Measurements from ENCODE around the gene TSPAN3.

The TSPAN3 gene

GRCh38 chr15:77021088-77021481 is 49.8 kb downstream of the TSPAN3 start:
- no peak for DNase-seq

GRCh38 chr15:77020348-77021087 is 50.4 kb downstream of the TSPAN3 start:
- DNase-seq: no peak

GRCh38 chr15:77019521-77020331 is 51.2 kb downstream of the TSPAN3 start:
- DNase-seq: peak; percentile 31

GRCh38 chr15:77018796-77019505 is 52.0 kb downstream of the TSPAN3 start:
- DNase-seq: no peak

GRCh38 chr15:77017761-77018720 is 52.9 kb downstream of the TSPAN3 start:
- DNase-seq: no peak

GRCh38 chr15:77017091-77017660 is 53.7 kb downstream of the TSPAN3 start:
- DNase-seq: no peak

GRCh38 chr15:77016321-77016695 is 54.6 kb downstream of the TSPAN3 start:
- DNase-seq: no peak

GRCh38 chr15:77015646-77016320 is 55.1 kb downstream of the TSPAN3 start:
- DNase-seq: no peak

- DNase-seq: no peak
Observed at GRCh38 chr15:77014132-77015081, 56.5 kb downstream of the TSPAN3 start.

- DNase-seq: no peak
Observed at GRCh38 chr15:77013776-77014131, 57.2 kb downstream of the TSPAN3 start.

- DNase-seq: no peak
Observed at GRCh38 chr15:77012868-77013267, 58.0 kb downstream of the TSPAN3 start.

GRCh38 chr15:77012117-77012712 is 58.7 kb downstream of the TSPAN3 start:
- DNase-seq: no peak

- no peak for DNase-seq
Observed at GRCh38 chr15:77010857-77011256, 60.1 kb downstream of the TSPAN3 start.

GRCh38 chr15:77010312-77010686 is 60.6 kb downstream of the TSPAN3 start:
- no peak for DNase-seq

GRCh38 chr15:77009646-77010311 is 61.1 kb downstream of the TSPAN3 start:
- DNase-seq: no peak

- DNase-seq: no peak
Observed at GRCh38 chr15:77009176-77009575, 61.7 kb downstream of the TSPAN3 start.

GRCh38 chr15:77004189-77004588 is 66.7 kb downstream of the TSPAN3 start:
- no peak for DNase-seq

GRCh38 chr15:77002954-77003912 is 67.7 kb downstream of the TSPAN3 start:
- DNase-seq: no peak
